Right renal cortex interstitium (tissue), 3 donors: ENCODE measurements around the gene MTREX. TPM values are rescaled to one million over a fixed set of nuclear protein-coding genes. Genes with fewer than 3 reads are reported as not detected.

ENCODE experiments used
- DNase-seq, 3 donors: peaks; one replicate each; pipeline ENCODE4 v3.0.0-alpha.2; 2013; ENCODE audit warnings: low read depth in 3 of 3, low spot score in 2 of 3
- polyA plus RNA-seq, 3 donors: library from polyadenylated mRNA; unstranded; fragments of 120-200 nt; gene quantifications; one replicate each; pipeline ENCODE4 v1.2.1, GENCODE V29; 2013; ENCODE audit not compliant: insufficient read length in 3 of 3

MTREX gene
- polyA plus RNA-seq, 3 donors: 92.9 to 100 (median 99.5) TPM

- no peak for DNase-seq
These were observed 16.2 kb downstream of the MTREX start for GRCh38 chr5:55324006-55324405.

DNA sequence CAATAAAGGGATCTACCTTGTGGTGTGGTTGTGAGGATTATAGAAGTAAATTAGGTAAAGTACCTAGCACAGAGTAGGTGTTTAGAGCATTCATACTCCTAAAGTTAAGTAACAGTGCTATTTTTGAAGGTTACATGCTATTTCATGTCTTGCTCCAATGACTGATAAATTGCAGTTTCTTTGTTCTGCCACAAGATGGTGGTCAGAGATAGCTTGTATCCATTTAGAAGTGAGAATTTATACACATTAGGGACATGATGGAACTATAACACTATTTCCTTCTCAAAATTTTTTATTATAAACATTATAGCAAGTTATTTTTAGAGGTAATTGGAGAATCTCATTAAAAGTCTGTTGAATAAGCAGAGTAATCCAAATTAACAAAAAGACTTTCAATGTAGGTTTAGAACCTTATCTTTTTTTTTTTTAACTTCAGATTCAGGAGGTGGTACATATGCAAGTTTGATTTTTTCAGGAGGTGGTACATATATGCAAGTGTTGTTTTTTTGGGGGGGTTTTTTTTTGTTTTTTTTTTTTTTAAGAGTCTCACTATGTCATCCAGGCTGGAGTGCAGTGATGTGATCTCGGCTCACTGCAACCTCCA lies 17.1 kb downstream of the MTREX start:
- no peak for DNase-seq

GRCh38 chr5:55325621-55326020 lies 17.8 kb downstream of the MTREX start:
- no peak for DNase-seq

GRCh38 chr5:55327281-55327680 lies 19.5 kb downstream of the MTREX start:
- no peak for DNase-seq

DNA sequence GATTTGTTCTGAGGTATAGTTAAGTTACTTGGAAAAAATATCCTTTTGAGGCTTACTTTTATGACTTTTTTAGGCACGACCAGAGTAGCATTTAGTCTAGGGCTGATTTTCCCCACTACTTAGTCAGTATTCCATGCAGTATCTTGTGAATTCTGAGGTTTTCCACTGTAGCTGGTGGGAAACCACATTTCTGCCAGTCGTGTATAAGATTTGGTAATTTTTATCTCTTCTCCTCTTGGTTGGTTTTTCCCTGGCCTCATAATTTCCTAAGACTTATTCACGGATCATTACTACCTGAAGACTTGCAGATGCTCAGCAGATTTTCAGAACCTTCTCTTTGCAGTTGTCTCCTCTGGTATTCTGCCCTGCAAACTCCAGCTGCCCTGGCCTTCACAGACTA lies 23.5 kb downstream of the MTREX start:
- no peak for DNase-seq

DNA sequence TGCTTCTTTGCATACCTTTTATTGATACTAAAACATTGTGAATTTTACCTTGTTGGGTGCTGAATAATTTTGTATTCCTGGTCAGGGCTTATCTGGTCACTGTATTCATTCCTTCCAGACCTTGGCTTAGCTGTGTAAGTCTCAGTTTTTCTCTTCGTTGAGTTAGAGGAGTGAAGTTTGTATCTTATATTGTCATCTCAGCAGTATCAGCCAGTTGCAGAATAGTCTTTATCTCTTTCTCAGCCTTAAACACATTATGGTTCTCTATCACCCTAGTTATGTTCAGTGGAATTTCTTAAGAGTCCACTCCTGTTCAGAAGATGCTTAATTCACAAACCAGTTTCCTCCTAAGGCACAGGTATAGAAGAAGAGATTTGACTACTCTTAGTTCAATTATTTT lies 25.2 kb downstream of the MTREX start:
- DNase-seq: no peak

- no peak for DNase-seq
These were observed 26.0 kb downstream of the MTREX start for GRCh38 chr5:55333811-55334210.

DNA sequence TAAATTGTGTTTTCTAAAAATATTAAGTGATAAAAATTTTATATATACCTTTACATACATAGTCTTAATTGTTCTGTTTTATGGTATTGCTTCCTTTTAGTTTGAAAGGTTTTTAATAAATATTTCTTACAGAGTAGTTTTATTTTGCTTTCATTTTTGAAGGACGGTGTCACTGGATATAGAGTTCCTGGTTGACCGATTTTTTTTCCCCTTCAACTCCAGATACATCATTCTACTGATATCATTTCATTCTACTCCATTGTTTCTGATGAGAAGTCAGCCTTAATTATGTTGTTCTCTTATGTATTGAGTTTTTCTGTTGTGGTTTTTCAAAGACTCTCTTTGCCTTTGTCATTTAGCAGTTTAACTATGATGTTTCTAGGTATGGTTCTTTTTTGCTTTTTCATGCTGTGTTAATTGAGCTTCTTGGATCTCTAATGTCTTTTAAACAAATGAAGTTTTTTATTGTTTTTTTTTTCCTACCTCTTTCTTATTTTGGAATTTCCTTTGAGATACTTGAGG lies 30.4 kb downstream of the MTREX start:
- no peak for DNase-seq

GRCh38 chr5:55338810-55339243 lies 31.0 kb downstream of the MTREX start:
- no peak for DNase-seq

DNA sequence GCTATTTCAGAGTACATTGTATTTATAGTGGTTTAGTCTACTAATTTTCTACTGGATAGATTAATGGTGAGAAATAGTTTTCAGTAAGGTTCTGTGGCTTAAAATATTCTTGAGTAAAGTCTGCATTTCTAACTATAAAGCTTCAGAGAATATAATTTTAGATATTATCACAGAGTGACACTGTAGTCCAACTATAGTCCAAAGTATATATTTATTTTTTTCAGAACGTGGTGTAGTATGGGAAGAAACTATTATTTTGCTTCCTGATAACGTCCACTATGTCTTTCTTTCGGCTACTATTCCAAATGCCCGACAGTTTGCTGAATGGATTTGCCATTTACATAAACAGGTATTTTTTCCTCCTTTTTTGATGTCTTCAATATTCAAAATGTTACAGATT lies 35.3 kb downstream of the MTREX start:
- DNase-seq: no peak

DNA sequence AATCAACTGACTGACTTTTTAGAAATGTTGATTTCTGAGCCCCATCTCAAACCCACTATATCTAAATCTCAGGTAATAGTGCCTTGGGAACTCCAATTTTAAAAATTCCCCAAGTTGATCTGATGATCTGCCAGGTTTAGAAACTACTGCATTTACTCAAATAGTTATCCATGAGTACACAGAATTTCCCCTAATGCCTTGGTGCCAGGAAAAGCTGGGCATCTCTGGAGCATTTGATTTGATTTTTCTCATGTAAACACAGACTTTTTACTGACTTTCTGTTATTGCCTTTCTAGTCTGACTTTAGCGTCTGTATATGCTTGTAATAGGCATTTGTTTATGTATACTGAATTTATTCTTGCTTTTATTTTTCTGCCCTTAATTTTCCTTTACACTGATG lies 35.8 kb downstream of the MTREX start:
- no peak for DNase-seq

DNA sequence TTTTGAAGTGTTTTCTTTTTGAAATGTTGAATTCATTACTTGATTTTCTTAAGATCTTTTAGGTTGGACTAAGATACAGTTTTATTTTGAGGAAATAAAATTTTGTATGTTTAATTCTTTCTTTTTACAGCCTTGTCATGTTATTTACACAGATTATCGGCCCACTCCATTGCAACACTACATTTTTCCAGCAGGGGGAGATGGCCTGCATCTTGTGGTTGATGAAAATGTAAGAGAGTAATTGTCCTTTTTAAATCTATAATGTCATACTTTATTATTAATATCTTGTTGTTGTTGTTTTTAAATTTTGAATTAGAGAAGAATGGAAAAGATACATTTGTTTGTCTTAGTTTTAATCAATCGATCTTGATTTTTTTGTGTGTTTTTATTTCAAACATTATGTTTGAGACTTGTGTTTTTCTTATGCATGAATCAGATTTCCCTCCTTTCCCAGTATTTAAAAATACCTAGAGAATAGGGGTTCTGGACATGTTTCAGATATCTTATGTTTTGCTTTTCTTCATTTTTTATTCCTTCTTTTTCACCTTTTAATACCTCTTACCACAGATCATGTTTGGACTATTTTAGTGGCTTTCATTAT lies 36.7 kb downstream of the MTREX start:
- DNase-seq: peak in 2 of 3 donors; percentile 29 to 47

DNA sequence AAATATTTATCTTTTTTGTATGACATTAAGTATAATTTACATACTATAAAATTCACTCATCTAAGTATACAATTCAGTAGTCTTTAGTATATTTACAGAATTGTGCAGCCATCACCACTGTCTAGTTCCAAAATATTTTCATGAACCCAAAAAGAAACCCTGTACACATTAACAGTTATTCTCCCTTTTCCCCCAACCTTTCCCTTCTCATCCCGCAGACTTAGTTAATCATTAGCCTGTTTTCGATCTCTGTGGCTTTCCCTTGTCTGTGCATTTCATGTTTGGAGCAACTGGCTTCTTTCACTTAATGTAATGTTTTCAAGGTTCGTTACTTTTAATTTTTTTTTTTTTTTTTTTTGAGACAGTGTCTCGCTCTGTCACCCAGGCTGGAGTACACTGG lies 37.5 kb downstream of the MTREX start:
- DNase-seq: no peak

DNA sequence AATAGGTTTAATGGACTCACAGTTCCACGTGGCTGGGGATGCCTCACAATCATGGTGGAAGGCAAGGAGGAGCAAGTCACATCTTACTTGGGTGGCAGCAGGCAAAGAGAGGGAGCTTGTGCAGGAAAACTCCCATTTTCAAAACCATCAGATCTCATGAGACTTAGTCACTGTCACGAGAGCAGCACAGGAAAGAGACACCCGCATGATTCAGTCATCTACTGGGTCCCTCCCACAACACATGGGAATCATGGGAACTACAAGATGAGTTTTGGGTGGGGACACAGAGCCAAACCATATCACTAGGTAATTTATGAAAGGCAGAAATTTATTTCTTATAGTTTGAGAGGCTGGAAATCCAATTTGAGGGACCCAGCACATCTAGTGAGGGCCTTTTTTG lies 40.0 kb downstream of the MTREX start:
- DNase-seq: no peak

DNA sequence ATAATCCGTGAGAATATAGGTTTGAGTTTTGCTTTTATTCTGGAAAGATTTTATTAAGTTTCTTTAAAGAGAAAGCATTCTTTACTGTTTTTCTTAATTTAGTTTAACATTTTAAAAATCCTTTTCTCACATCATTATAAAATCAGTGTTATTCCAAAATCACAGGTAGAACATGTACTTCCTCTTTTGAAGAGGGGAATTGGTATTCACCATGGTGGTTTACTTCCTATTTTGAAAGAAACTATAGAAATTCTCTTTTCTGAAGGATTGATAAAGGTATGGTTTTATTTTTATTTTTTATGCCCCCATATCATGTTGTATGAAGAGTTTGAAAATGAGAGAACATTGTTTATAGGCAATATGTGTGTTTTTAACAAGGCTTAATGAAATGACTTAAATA lies 43.0 kb downstream of the MTREX start:
- no peak for DNase-seq

GRCh38 chr5:55356896-55357295 lies 49.1 kb downstream of the MTREX start:
- no peak for DNase-seq

GRCh38 chr5:55360190-55360589 lies 52.4 kb downstream of the MTREX start:
- no peak for DNase-seq

GRCh38 chr5:55363856-55364255 lies 56.1 kb downstream of the MTREX start:
- no peak for DNase-seq

GRCh38 chr5:55364537-55365055 lies 56.8 kb downstream of the MTREX start:
- no peak for DNase-seq

DNA sequence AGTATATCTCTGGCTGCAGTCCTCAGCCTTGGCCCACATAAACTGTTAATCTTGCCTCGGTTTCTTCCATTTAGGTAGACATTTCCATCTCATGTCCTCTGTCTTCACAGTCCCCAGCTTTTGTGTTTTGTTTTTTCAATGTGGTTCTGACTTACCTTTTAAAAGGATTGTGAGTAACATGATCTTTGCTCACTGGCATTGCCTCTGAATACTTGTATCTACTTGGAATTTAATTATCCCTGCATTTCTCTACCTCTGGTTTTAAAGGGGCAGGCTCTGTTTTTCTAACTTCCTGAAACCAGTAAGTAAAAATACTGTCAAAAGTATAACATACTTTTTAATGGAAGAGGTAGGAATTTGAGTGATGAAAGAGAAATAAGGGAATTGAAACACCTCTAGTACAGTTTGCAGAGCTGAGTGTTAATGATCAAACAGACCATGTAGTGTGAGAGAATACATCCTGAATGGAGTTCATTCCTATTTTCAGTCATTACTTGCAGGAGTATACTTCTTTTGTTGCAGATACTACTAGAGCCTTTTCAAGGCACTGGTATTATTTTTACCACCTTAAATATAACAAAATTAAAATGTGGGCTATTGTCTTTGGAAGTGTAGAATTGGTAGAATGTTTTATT lies 62.6 kb downstream of the MTREX start:
- no peak for DNase-seq

DNA sequence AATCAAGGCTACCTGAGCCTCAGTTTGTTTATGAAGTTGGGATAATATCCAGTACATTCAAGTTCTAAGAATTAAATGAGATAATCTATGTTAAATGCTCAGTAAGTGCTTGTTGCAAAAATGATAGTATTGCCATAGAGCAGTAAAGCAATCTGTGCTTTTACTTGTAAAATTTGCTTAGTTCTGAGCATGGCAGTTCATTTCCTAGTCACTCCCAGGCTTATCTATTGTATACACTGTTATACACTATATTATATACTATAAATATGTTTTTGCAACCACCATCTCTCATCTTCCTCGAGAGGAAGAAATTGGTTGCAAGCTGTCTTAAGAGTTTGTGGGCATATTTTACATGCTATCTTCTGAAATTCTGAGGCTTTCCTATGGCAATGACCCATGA lies 63.4 kb downstream of the MTREX start:
- no peak for DNase-seq
